Measurements from ENCODE around the gene MS4A12.

DNA sequence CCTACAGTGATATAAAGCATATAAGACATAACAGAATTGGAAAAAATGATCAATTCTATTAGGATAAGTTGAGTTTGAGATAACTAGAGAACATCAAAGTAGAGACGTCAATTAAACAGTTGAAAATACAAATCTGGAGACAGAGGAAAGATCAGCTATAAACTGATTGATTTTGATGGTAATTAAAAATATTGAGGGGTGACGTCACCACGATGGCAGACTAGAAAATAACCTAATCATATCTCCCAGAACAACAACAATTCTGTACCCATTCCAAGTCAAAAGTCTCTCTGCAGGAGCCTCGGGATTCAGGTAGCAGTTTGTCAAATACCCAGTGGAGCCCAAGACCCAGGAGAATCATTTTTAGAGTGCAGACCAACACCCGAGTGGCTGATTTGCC lies 51.5 kb downstream of the MS4A12 start:
- TF ChIP-seq, protein P1, sequence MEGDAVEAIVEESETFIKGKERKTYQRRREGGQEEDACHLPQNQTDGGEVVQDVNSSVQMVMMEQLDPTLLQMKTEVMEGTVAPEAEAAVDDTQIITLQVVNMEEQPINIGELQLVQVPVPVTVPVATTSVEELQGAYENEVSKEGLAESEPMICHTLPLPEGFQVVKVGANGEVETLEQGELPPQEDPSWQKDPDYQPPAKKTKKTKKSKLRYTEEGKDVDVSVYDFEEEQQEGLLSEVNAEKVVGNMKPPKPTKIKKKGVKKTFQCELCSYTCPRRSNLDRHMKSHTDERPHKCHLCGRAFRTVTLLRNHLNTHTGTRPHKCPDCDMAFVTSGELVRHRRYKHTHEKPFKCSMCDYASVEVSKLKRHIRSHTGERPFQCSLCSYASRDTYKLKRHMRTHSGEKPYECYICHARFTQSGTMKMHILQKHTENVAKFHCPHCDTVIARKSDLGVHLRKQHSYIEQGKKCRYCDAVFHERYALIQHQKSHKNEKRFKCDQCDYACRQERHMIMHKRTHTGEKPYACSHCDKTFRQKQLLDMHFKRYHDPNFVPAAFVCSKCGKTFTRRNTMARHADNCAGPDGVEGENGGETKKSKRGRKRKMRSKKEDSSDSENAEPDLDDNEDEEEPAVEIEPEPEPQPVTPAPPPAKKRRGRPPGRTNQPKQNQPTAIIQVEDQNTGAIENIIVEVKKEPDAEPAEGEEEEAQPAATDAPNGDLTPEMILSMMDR (IDR thresholded peaks at IDR 0.05; ENCODE audit: low read depth, low read length): no peak
- no peak for TF ChIP-seq EZH2phosphoT487 (IDR thresholded peaks at IDR 0.05; ENCODE audit: low read depth)
